ENCODE data around the gene RPS15. TPM values are rescaled to one million over a fixed set of nuclear protein-coding genes. Genes with fewer than 3 reads are reported as not detected.
A peak's percentile ranks its signal among the peaks of the same experiment; 100 is the strongest.

Gene RPS15
- total RNA-seq, 1 experiment from 2014 or later: 1,862 TPM

- no peaks in the 10 kb centered on the region for H3K9me3 ChIP-seq (ENCODE audit: control insufficient read depth in 1 of 2, insufficient read depth in 1 of 2, low read depth in 1 of 2, low read length in 2 of 2)
- H3K9me2 ChIP-seq (ENCODE audit: insufficient read depth): no peaks in the 10 kb centered on the region
- peaks cover 2 to 48% of the 10 kb centered on the region in 2 experiments; a peak in 3 of 4 replicates for H3K36me3 ChIP-seq (ENCODE audit: control insufficient read depth in 1 of 2, insufficient read depth in 2 of 2, low read length in 2 of 2)
- no TSS peak for BruUV-seq (replicated peaks)
- peak overlapping the region; percentile 98; the same call in 1 of the 2 replicates for H3K27ac ChIP-seq (ENCODE audit: low read depth, low read length)
- TF ChIP-seq SRF (IDR thresholded peaks at IDR 0.05; ENCODE audit: low read depth) (no peak), CBX3 (IDR thresholded peaks at IDR 0.05; ENCODE audit: low read depth) (no peak), EZH2phosphoT487 (IDR thresholded peaks at IDR 0.05; ENCODE audit: borderline replicate concordance) (no peak), ZNF274 (IDR thresholded peaks at IDR 0.05; ENCODE audit: low read depth, low read length) (no peak), POLR2A (IDR thresholded peaks at IDR 0.05; ENCODE audit: borderline replicate concordance, extremely low read depth, insufficient read depth, insufficient read length) (no peak), EGR1 (IDR thresholded peaks at IDR 0.05; ENCODE audit: low read depth) (no peak), SP1 (IDR thresholded peaks at IDR 0.05; ENCODE audit: low read depth) (no peak), MAX (IDR thresholded peaks at IDR 0.05) (no peak)
- TF ChIP-seq, protein P1, sequence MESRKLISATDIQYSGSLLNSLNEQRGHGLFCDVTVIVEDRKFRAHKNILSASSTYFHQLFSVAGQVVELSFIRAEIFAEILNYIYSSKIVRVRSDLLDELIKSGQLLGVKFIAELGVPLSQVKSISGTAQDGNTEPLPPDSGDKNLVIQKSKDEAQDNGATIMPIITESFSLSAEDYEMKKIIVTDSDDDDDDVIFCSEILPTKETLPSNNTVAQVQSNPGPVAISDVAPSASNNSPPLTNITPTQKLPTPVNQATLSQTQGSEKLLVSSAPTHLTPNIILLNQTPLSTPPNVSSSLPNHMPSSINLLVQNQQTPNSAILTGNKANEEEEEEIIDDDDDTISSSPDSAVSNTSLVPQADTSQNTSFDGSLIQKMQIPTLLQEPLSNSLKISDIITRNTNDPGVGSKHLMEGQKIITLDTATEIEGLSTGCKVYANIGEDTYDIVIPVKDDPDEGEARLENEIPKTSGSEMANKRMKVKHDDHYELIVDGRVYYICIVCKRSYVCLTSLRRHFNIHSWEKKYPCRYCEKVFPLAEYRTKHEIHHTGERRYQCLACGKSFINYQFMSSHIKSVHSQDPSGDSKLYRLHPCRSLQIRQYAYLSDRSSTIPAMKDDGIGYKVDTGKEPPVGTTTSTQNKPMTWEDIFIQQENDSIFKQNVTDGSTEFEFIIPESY (IDR thresholded peaks at IDR 0.05; ENCODE audit: extremely low read depth, insufficient replicate concordance, low read length): no peak
- H3K4me1 ChIP-seq (ENCODE audit: control insufficient read depth in 1 of 2, insufficient read depth in 2 of 2, low read length in 2 of 2): peaks cover 34 to 72% of the 10 kb centered on the region in 2 experiments
- no peak overlapping the region for H3K4me2 ChIP-seq (ENCODE audit: low read length)
- no peak overlapping the region for H3K4me3 ChIP-seq (replicated peaks in 1 of 2; ENCODE audit: low read depth in 1 of 2, low read length in 2 of 2)
- peaks cover 81% of the 10 kb centered on the region for H3K79me2 ChIP-seq (ENCODE audit: insufficient read depth, low read length)
- ChIA-PET CTCF (no interaction called here), POLR2A (no interaction called here), RAD21 (ENCODE audit: low non-redundant PET in 1 of 2, low total read pairs in 2 of 2, uncharacterized antibody in 2 of 2, unreplicated experiment in 2 of 2) (no interaction called here)
- no peak overlapping the region for H2AFZ ChIP-seq (ENCODE audit: low read depth, low read length, poor library complexity, severe bottlenecking)
- peak overlapping the region; percentile 99; the same call in 1 of the 2 replicates for H3K9ac ChIP-seq (ENCODE audit: low read length)
- no peaks in the 10 kb centered on the region for H3K27me3 ChIP-seq (ENCODE audit: insufficient read depth, low read length)
- H4K20me1 ChIP-seq (ENCODE audit: insufficient read depth): peaks cover 43% of the 10 kb centered on the region; the same call in 1 of the 2 replicates
- ATAC-seq (no peak), DNase-seq (ENCODE audit: low read depth, low spot score) (no peak)
- intact Hi-C loops (cut with micrococcal nuclease): no loop called here
Measured at GRCh38 chr19:1410789-1411188, 27.4 kb upstream of the RPS15 start.
